ENCODE data around the gene ATP8B4.

DNA sequence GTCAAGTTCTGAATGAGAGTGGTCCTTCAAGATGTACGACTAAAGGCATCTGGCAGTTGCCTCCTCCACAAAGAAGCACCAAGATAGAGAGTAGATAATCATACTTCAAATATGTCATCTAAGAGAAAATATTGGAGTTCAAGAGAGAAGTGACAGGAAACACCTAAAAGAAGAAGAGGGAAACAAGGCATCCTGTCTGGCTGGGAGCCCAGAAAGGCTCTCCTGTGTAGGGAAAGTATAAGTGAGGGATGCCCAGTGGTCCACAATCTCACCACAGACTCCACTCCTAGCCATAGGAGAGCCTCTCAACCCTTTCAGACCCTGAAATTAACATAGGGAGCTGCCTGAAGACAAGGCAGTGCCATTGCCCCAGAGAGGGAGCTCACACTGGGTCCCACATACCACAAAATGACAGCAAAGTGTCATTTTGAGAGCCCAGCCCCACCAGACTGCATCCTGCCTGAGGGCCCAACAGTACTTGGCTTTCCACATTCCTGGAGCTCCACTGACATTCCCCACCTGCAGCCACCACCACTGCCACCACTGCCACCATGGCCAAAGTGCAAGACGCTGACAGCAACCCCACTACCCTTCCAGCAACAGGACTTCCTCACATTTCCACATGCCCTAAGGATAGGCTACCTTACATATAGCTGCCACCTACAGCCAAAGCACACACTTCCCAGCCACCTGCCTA lies 210.6 kb downstream of the ATP8B4 start:
- TF ChIP-seq, protein P1, sequence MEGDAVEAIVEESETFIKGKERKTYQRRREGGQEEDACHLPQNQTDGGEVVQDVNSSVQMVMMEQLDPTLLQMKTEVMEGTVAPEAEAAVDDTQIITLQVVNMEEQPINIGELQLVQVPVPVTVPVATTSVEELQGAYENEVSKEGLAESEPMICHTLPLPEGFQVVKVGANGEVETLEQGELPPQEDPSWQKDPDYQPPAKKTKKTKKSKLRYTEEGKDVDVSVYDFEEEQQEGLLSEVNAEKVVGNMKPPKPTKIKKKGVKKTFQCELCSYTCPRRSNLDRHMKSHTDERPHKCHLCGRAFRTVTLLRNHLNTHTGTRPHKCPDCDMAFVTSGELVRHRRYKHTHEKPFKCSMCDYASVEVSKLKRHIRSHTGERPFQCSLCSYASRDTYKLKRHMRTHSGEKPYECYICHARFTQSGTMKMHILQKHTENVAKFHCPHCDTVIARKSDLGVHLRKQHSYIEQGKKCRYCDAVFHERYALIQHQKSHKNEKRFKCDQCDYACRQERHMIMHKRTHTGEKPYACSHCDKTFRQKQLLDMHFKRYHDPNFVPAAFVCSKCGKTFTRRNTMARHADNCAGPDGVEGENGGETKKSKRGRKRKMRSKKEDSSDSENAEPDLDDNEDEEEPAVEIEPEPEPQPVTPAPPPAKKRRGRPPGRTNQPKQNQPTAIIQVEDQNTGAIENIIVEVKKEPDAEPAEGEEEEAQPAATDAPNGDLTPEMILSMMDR (IDR thresholded peaks at IDR 0.05) = no peak
- TF ChIP-seq POLR2A (IDR thresholded peaks at IDR 0.05) (no peak), POLR2AphosphoS5 (IDR thresholded peaks at IDR 0.05) (no peak), EP300 (IDR thresholded peaks at IDR 0.05) (no peak)
